Heart right ventricle (tissue), 16 donors: Measurements from ENCODE around the gene TPM4. TPM values are rescaled to one million over a fixed set of nuclear protein-coding genes. Genes with fewer than 3 reads are reported as not detected.

Experiments used
- ATAC-seq, 8 donors: fragments of 200-7000 bp; cut with Tn5 transposase; one replicate each; pipeline ENCODE4 v1.9.1; 2020; ENCODE audit warnings: mild to moderate bottlenecking in 8 of 8, moderate library complexity in 8 of 8, moderate number of reproducible peaks in 1 of 8
- DNase-seq, 2 donors: peaks; one replicate each; pipeline ENCODE4 v3.0.0-alpha.2; 2020
- H3K27ac ChIP-seq, 10 donors: fragments of 200-600 bp; sonication (generic) in 2 of 10; one replicate each; pipeline versions ENCODE4 v1.5.0 to v1.8.0; 2020 to 2022; ENCODE audit warnings: mild to moderate bottlenecking in 3 of 10
- H3K27me3 ChIP-seq, 7 donors: fragments of 200-600 bp; one replicate each; pipeline ENCODE4 v1.8.0; 2021 to 2022; ENCODE audit warnings: mild to moderate bottlenecking in 2 of 7
- H3K36me3 ChIP-seq, 9 donors: fragments of 200-600 bp; sonication (generic) in 1 of 9; one replicate each; pipeline versions ENCODE4 v1.5.0 to v1.8.0; 2020 to 2022; ENCODE audit warnings: mild to moderate bottlenecking in 2 of 9
- H3K4me1 ChIP-seq, 9 donors: fragments of 200-600 bp; sonication (generic) in 1 of 9; one replicate each; pipeline versions ENCODE4 v1.5.0 to v1.8.0; 2020 to 2022; ENCODE audit warnings: mild to moderate bottlenecking in 4 of 9
- H3K4me3 ChIP-seq, 10 donors: fragments of 200-600 bp; sonication (generic) in 2 of 10; one replicate each; pipeline versions ENCODE4 v1.5.0 to v1.8.0; 2020 to 2022; ENCODE audit warnings: mild to moderate bottlenecking in 7 of 10, moderate library complexity in 2 of 10
- H3K9me3 ChIP-seq, 11 donors: fragments of 200-600 bp in 10 of 11; sonication (generic) in 2 of 11; one replicate each; pipeline versions ENCODE4 v1.5.0 to v1.8.0; 2013 to 2022; ENCODE audit warnings: mild to moderate bottlenecking in 2 of 11, control low read depth in 1 of 11, moderate library complexity in 1 of 11
- CTCF ChIP-seq, 9 donors: fragments of 200-600 bp; sonication (generic) in 2 of 9; IDR thresholded peaks; one replicate each; pipeline versions ENCODE4 v1.5.0 to v1.8.0; 2021 to 2022; ENCODE audit warnings: antibody characterized with exemption in 9 of 9, mild to moderate bottlenecking in 5 of 9, moderate library complexity in 1 of 9
- WGBS, 2 donors: extraction: QIAGEN DNeasy Blood & Tissue Kit; methylation state at CpG; one replicate each; pipeline ENCODE4 v1.1.7; 2013; ENCODE audit warnings: inconsistent platforms in 1 of 2; 5-methylcytosine and 5-hydroxymethylcytosine counted together
- intact Hi-C, 10 donors: fragments of 100-400 bp; cut with DNase I; formaldehyde crosslinking; loops; one replicate each; pipeline versions ENCODE4 v1.11.1 to v1.14.2; 2022
- polyA plus RNA-seq, 2 donors: library from polyadenylated mRNA; stranded (reverse); fragments of 200-250 nt; gene quantifications; one replicate each; pipeline ENCODE4 v1.2.3, GENCODE V29; 2013
- total RNA-seq, 10 donors: library from RNA; stranded (reverse); fragmentation: NEBNext Ultra II Directional in 3 of 10; extraction: Animal tissue kit (Norgen Biotek cat#: 25700) in 3 of 10; gene quantifications; one replicate each; pipeline versions ENCODE4 v1.2.1 to v1.2.4, GENCODE V29; 2021 to 2023
- donor health status: Arrhythmogenic right ventricular cardiomyopathy.
- donor health status: ischemic (EF 13 %, LVEDD 7.1; RV severe dilation, severe dysfunction).
- donor health status: healthy with polysubstance abuse.
- donor health status: DM: no; HTN: yes; CAD: no.
- donor health status: DM: no; HTN: no; CAD: no.
- donor health status: ischemic (EF 25% LVEDD 6.9; RV normal size, moderate dysfunction).
- donor health status: ischemic (EF 25% LVEDD 5.7; RV mildly dilated, moderate dysfunction).
- donor health status: healthy.
- donor health status: DM: yes; HTN: yes; CAD: no.
- donor health status: Ischemic cardiomyopathy.
- donor health status: ischemic (EF 35%, LVEDD 5.7; RV mildly dilated, moderate dysfunction).
- donor health status: nonischemic (EF 11% LVEDD 7.7; RV severe dilation, severe dysfunction).
- donor health status: DM: yes; HTN: yes; CAD: no.
- donor health status: PGD.
- donor health status: ischemic (EF 29% LVEDD 5.4; RV normal size, mild dysfunction).
- donor health status: nonischemic (EF 23%, LVEDD 6.1; RV moderate dilation, normal function).

The TPM4 gene
- total and polyA plus RNA-seq, 12 donors, result 52.0 to 231 (median 76.6) TPM

GRCh38 chr19:16036397-16036925 lies 39.8 kb upstream of the TPM4 start:
- DNase-seq, result no peak
- Histone ChIP-seq H3K4me1 (peaks cover 0 to 13% (median 9%) of the 10 kb centered on the region in 9 donors), H3K27ac (no peak overlapping the region), H3K9me3 (no peaks in the 10 kb centered on the region), H3K4me3 (no peak overlapping the region), H3K36me3 (no peaks in the 10 kb centered on the region), H3K27me3 (peaks cover 0 to 6% (median 0%) of the 10 kb centered on the region in 7 donors)
- intact Hi-C loops, result loop anchor here in 2 of 10 donors (5.0 kb wide), 2 partner anchors 76 to 136 kb away; partner anchors contain the start of genes CIB3 (in 1 of the 2) and RAB8A (in 1 of the 2)
- 81 to 82% methylated on average over 10 of the region's 10 CpGs for WGBS, 2 donors
- TF ChIP-seq CTCF (IDR thresholded peaks at IDR 0.05), result no peak
- ATAC-seq, result no peak

- Histone ChIP-seq H3K4me3 (no peak overlapping the region), H3K4me1 (peaks cover 0 to 17% (median 10%) of the 10 kb centered on the region in 9 donors), H3K9me3 (no peaks in the 10 kb centered on the region), H3K27ac (no peak overlapping the region), H3K27me3 (peaks cover 0 to 6% (median 0%) of the 10 kb centered on the region in 7 donors), H3K36me3 (no peaks in the 10 kb centered on the region)
- ATAC-seq, result no peak
- TF ChIP-seq CTCF (IDR thresholded peaks at IDR 0.05), result no peak
- intact Hi-C loops, result loop anchor here in 2 of 10 donors (5.0 kb wide), 2 partner anchors 75 to 135 kb away; partner anchors contain the start of genes CIB3 (in 1 of the 2) and RAB8A (in 1 of the 2)
- no peak for DNase-seq
- WGBS, 2 donors, result 77 to 81% methylated on average over 11 of the region's 11 CpGs
Measured at GRCh38 chr19:16036941-16037340, 39.4 kb upstream of the TPM4 start.

- H3K27me3 ChIP-seq, result peaks cover 0 to 6% (median 0%) of the 10 kb centered on the region in 7 donors
- WGBS, 2 donors, result 68 to 69% methylated on average over 17 of the region's 17 CpGs
- no peak overlapping the region for H3K4me3 ChIP-seq
- H3K4me1 ChIP-seq, result peaks cover 0 to 17% (median 10%) of the 10 kb centered on the region in 9 donors
- H3K9me3 ChIP-seq, result no peaks in the 10 kb centered on the region
- TF ChIP-seq CTCF (IDR thresholded peaks at IDR 0.05), result no peak
- no peaks in the 10 kb centered on the region for H3K36me3 ChIP-seq
- ATAC-seq (no peak), DNase-seq (no peak)
- H3K27ac ChIP-seq, result no peak overlapping the region
- intact Hi-C loops, result loop anchor here in 2 of 10 donors (5.0 kb wide), 2 partner anchors 75 to 135 kb away; partner anchors contain the start of genes CIB3 (in 1 of the 2) and RAB8A (in 1 of the 2)
Measured at GRCh38 chr19:16037424-16038195, 38.7 kb upstream of the TPM4 start.

GRCh38 chr19:16038196-16038695 lies 38.0 kb upstream of the TPM4 start:
- no peak for TF ChIP-seq CTCF (IDR thresholded peaks at IDR 0.05)
- H3K9me3 ChIP-seq, result no peaks in the 10 kb centered on the region
- peaks cover 0 to 6% (median 0%) of the 10 kb centered on the region in 7 donors for H3K27me3 ChIP-seq
- H3K4me1 ChIP-seq, result peaks cover 0 to 17% (median 10%) of the 10 kb centered on the region in 9 donors
- no peak for DNase-seq
- ATAC-seq, result no peak
- H3K4me3 ChIP-seq, result no peak overlapping the region
- no peaks in the 10 kb centered on the region for H3K36me3 ChIP-seq
- intact Hi-C loops, result loop anchor here in 2 of 10 donors (5.0 kb wide), 2 partner anchors 74 to 134 kb away; partner anchors contain the start of genes CIB3 (in 1 of the 2) and RAB8A (in 1 of the 2)
- 74 to 84% methylated on average over 5 of the region's 5 CpGs for WGBS, 2 donors
- no peak overlapping the region for H3K27ac ChIP-seq
